CD14-positive monocyte (primary cell): Measurements from ENCODE around the gene TMEM232. TPM values are rescaled to one million over a fixed set of nuclear protein-coding genes. Genes with fewer than 3 reads are reported as not detected.

Source experiments
- DNase-seq, 3 donors: peaks; one replicate each; pipeline ENCODE4 v3.0.0-alpha.2; 2011 to 2022
- H2AFZ ChIP-seq: 2 replicates; pipeline ENCODE4 v1.6.0; 2012; ENCODE audit warnings: mild to moderate bottlenecking, low read depth, low read length, inconsistent platforms; ENCODE audit not compliant: insufficient read depth, poor library complexity, severe bottlenecking
- H3K27ac ChIP-seq, 2 donors: 1 replicate in 1 of 2; 2 replicates in 1 of 2; pipeline ENCODE4 v1.5.1; 2012 to 2013; ENCODE audit warnings: low read length in 2 of 2, control low read depth in 1 of 2, inconsistent platforms in 1 of 2, low read depth in 1 of 2, mild to moderate bottlenecking in 1 of 2
- H3K27me3 ChIP-seq, 2 donors: one replicate each; pipeline versions ENCODE4 v1.6.0 to v1.6.1; 2011 to 2013; ENCODE audit warnings: low read length in 2 of 2; ENCODE audit not compliant: control insufficient read depth in 2 of 2, insufficient read depth in 2 of 2
- H3K36me3 ChIP-seq, 2 donors: replicated peaks in 1 of 2; 1 replicate in 1 of 2; 2 replicates in 1 of 2; pipeline versions ENCODE4 v1.5.1 to v1.6.1; 2012 to 2013; ENCODE audit warnings: low read length in 2 of 2, control low read depth in 1 of 2, inconsistent platforms in 1 of 2, mild to moderate bottlenecking in 1 of 2; ENCODE audit not compliant: insufficient read depth in 2 of 2, control insufficient read depth in 1 of 2
- H3K4me1 ChIP-seq, 2 donors: 1 replicate in 1 of 2; 2 replicates in 1 of 2; pipeline versions ENCODE4 v1.5.1 to v1.6.1; 2012 to 2013; ENCODE audit warnings: low read length in 2 of 2, control low read depth in 1 of 2, inconsistent platforms in 1 of 2, mild to moderate bottlenecking in 1 of 2, moderate library complexity in 1 of 2; ENCODE audit not compliant: insufficient read depth in 2 of 2, control insufficient read depth in 1 of 2
- H3K4me2 ChIP-seq: replicated peaks from 2 replicates; pipeline ENCODE3; 2012; ENCODE audit warnings: low read length, moderate library complexity, mild to moderate bottlenecking; ENCODE audit not compliant: poor library complexity, severe bottlenecking; ENCODE audit errors: extremely low read depth
- H3K4me3 ChIP-seq, 3 experiments: fragments of 200-600 bp in 1 of 3; sonication (generic) in 1 of 3; replicated peaks in 1 of 3; 1 replicate in 2 of 3; 2 replicates in 1 of 3; pipeline ENCODE4 v1.5.1; 2011 to 2013; ENCODE audit warnings: low read length in 3 of 3, mild to moderate bottlenecking in 3 of 3, control low read depth in 2 of 3, low read depth in 2 of 3, inconsistent platforms in 1 of 3, moderate library complexity in 1 of 3
- H3K79me2 ChIP-seq: 2 replicates; pipeline ENCODE4 v1.6.0; 2012; ENCODE audit warnings: mild to moderate bottlenecking, control low read depth, inconsistent platforms, low read length, moderate library complexity; ENCODE audit not compliant: insufficient read depth
- H3K9ac ChIP-seq: 2 replicates; pipeline ENCODE4 v1.6.0; 2017; ENCODE audit warnings: low read length, mild to moderate bottlenecking; ENCODE audit not compliant: insufficient read depth, poor library complexity, severe bottlenecking
- H3K9me3 ChIP-seq, 2 donors: replicated peaks in 1 of 2; 1 replicate in 1 of 2; 2 replicates in 1 of 2; pipeline versions ENCODE4 v1.5.1 to v1.6.1; 2012 to 2013; ENCODE audit warnings: low read length in 2 of 2, control low read depth in 1 of 2; ENCODE audit not compliant: control insufficient read depth in 1 of 2, insufficient read depth in 1 of 2
- H4K20me1 ChIP-seq: 2 replicates; pipeline ENCODE4 v1.6.0; 2012; ENCODE audit warnings: mild to moderate bottlenecking, low read length, control low read depth, moderate library complexity; ENCODE audit not compliant: insufficient read depth
- H3K27ac Mint-ChIP-seq, 7 donors: one replicate each; pipeline ENCODE4 v1.8.0; 2020; ENCODE audit warnings: mild to moderate bottlenecking in 7 of 7, mixed read lengths in 7 of 7, moderate library complexity in 6 of 7, inconsistent platforms in 2 of 7
- H3K27me3 Mint-ChIP-seq, 3 donors: one replicate each; pipeline ENCODE4 v1.8.0; 2021 to 2022; ENCODE audit warnings: low read depth in 3 of 3, mild to moderate bottlenecking in 3 of 3, mixed read lengths in 3 of 3, moderate library complexity in 3 of 3, inconsistent platforms in 1 of 3
- H3K36me3 Mint-ChIP-seq, 2 donors: one replicate each; pipeline ENCODE4 v1.8.0; 2020; ENCODE audit warnings: mixed read lengths in 2 of 2, inconsistent platforms in 1 of 2, mild to moderate bottlenecking in 1 of 2
- H3K4me1 Mint-ChIP-seq: one replicate; pipeline ENCODE4 v1.8.0; 2020; ENCODE audit warnings: mild to moderate bottlenecking, mixed read lengths
- H3K4me3 Mint-ChIP-seq, 2 donors: one replicate each; pipeline ENCODE4 v1.8.0; 2020; ENCODE audit warnings: mild to moderate bottlenecking in 2 of 2, mixed read lengths in 2 of 2, moderate library complexity in 1 of 2
- H3K9me3 Mint-ChIP-seq, 7 donors: one replicate each; pipeline ENCODE4 v1.8.0; 2020 to 2022; ENCODE audit warnings: mixed read lengths in 7 of 7, mild to moderate bottlenecking in 6 of 7, moderate library complexity in 6 of 7, inconsistent platforms in 2 of 7
- WGBS: methylation state at CpG from one replicate; pipeline ENCODE4 v1.1.5; 2013; ENCODE audit warnings: missing lambda C conversion rate; ENCODE audit not compliant: insufficient coverage; 5-methylcytosine and 5-hydroxymethylcytosine counted together
- intact Hi-C, 2 donors: fragments of 100-400 bp; cut with micrococcal nuclease; formaldehyde crosslinking; loops; one replicate each; pipeline versions ENCODE4 v1.15.0 to v1.15.1; 2023
- polyA plus RNA-seq, 3 donors: library from polyadenylated mRNA; depleted of rRNA in 1 of 3; unstranded in 2 of 3; stranded (reverse) in 1 of 3; fragments of 300-500 nt in 2 of 3; fragments of >200 nt in 1 of 3; fragmentation: Illumina TruSeq in 2 of 3; gene quantifications; 1 replicate in 2 of 3; 2 replicates in 1 of 3; pipeline ENCODE4 v1.2.3, GENCODE V29; 2012 to 2021
- TF ChIP-seq, protein P1 (sequence below): fragments of 200-600 bp; IDR thresholded peaks from one replicate; pipeline ENCODE4 v1.8.0; 2022; ENCODE audit warnings: antibody characterized with exemption, mild to moderate bottlenecking

Gene TMEM232
- polyA plus RNA-seq, 3 donors: 0.04 to 1.4 (median 0.59) TPM

DNA sequence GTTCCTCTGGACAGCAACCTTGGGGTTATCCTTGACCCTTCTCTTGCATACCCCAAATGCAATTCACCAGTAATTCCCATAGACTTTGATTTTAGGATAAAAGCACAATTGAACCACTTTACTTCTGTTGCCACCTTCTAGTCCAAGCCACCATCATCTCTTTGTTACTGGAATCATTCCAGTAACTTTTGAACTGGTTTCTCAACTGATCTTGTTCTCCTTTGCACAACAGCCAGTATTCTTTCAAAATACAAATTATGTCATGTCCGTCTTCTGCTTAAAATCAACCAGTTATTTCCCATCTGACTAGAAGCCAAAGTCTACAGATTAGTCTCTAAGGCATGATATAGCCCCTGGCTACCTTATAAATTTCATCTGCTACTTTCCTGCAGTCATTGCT, 33.7 kb upstream of the TMEM232 start:
- H3K4me3 ChIP-seq: no peak overlapping the region
- no peak overlapping the region for H3K9ac ChIP-seq
- H3K36me3 Mint-ChIP-seq: peaks cover 7 to 20% of the 10 kb centered on the region in 2 donors
- no peaks in the 10 kb centered on the region for H3K27me3 ChIP-seq
- intact Hi-C loops: no loop called here
- no peak overlapping the region for H3K27ac Mint-ChIP-seq
- no peaks in the 10 kb centered on the region for H3K4me1 Mint-ChIP-seq
- no peaks in the 10 kb centered on the region for H3K27me3 Mint-ChIP-seq
- TF ChIP-seq, protein P1, sequence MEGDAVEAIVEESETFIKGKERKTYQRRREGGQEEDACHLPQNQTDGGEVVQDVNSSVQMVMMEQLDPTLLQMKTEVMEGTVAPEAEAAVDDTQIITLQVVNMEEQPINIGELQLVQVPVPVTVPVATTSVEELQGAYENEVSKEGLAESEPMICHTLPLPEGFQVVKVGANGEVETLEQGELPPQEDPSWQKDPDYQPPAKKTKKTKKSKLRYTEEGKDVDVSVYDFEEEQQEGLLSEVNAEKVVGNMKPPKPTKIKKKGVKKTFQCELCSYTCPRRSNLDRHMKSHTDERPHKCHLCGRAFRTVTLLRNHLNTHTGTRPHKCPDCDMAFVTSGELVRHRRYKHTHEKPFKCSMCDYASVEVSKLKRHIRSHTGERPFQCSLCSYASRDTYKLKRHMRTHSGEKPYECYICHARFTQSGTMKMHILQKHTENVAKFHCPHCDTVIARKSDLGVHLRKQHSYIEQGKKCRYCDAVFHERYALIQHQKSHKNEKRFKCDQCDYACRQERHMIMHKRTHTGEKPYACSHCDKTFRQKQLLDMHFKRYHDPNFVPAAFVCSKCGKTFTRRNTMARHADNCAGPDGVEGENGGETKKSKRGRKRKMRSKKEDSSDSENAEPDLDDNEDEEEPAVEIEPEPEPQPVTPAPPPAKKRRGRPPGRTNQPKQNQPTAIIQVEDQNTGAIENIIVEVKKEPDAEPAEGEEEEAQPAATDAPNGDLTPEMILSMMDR: no peak
- H2AFZ ChIP-seq: no peak overlapping the region
- no peak overlapping the region for H3K4me3 Mint-ChIP-seq
- no peak for DNase-seq
- H3K27ac ChIP-seq: no peak overlapping the region
- H3K9me3 ChIP-seq: no peaks in the 10 kb centered on the region
- peaks cover 69 to 84% of the 10 kb centered on the region in 2 donors for H3K36me3 ChIP-seq
- H3K79me2 ChIP-seq: no peaks in the 10 kb centered on the region
- 90% methylated on average over 1 of the region's 1 CpG for WGBS
- H3K4me1 ChIP-seq: no peaks in the 10 kb centered on the region
- H3K9me3 Mint-ChIP-seq: no peaks in the 10 kb centered on the region
- no peaks in the 10 kb centered on the region for H4K20me1 ChIP-seq
- no peak overlapping the region for H3K4me2 ChIP-seq

DNA sequence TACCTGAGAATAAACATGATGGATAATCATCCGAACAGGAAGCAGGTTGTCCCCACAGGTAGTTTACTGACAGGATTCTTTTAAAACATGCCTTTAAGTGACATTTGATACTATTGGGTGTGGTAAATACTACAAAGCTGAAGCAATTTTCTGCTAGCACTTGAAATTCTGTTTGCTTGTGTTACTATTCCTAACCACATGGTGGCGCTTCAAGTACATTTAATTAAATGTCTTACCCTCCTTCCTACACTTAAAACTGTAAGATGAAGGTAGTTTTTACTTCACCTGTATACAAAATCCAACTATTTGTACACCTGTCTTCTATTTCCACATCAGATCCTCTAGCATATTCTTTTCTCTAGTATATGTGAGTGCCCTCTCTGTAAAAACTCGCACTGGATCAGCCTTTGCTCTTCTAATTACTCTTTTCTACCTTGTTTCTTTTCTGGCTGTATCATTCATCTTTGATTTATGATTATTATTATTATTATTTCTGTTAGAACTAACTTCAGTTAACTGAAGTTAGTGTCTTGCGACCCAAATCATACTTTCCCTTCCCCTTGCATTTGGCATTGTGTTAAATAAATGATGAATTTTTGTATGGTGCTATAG, 30.8 kb upstream of the TMEM232 start:
- H3K4me1 Mint-ChIP-seq: no peaks in the 10 kb centered on the region
- H3K36me3 Mint-ChIP-seq: peaks cover 25 to 34% of the 10 kb centered on the region in 2 donors
- TF ChIP-seq, protein P1: peak; percentile 89
- Histone ChIP-seq H4K20me1 (no peaks in the 10 kb centered on the region), H3K27ac (no peak overlapping the region), H3K4me2 (no peak overlapping the region), H3K4me1 (no peaks in the 10 kb centered on the region), H3K9me3 (no peaks in the 10 kb centered on the region), H3K4me3 (no peak overlapping the region), H3K36me3 (peaks cover 70 to 99% of the 10 kb centered on the region in 2 donors), H2AFZ (no peak overlapping the region), H3K9ac (no peak overlapping the region), H3K27me3 (no peaks in the 10 kb centered on the region), H3K79me2 (no peaks in the 10 kb centered on the region)
- DNase-seq: peak in 2 of 3 donors; percentile 15 to 36
- no peaks in the 10 kb centered on the region for H3K9me3 Mint-ChIP-seq
- no peak overlapping the region for H3K27ac Mint-ChIP-seq
- no peaks in the 10 kb centered on the region for H3K27me3 Mint-ChIP-seq
- WGBS: no CpG with 5 or more reads among the region's 4 CpGs
- no peak overlapping the region for H3K4me3 Mint-ChIP-seq
- intact Hi-C loops: no loop called here
